Measurements from ENCODE around the gene CYGB.

Gene CYGB

DNA sequence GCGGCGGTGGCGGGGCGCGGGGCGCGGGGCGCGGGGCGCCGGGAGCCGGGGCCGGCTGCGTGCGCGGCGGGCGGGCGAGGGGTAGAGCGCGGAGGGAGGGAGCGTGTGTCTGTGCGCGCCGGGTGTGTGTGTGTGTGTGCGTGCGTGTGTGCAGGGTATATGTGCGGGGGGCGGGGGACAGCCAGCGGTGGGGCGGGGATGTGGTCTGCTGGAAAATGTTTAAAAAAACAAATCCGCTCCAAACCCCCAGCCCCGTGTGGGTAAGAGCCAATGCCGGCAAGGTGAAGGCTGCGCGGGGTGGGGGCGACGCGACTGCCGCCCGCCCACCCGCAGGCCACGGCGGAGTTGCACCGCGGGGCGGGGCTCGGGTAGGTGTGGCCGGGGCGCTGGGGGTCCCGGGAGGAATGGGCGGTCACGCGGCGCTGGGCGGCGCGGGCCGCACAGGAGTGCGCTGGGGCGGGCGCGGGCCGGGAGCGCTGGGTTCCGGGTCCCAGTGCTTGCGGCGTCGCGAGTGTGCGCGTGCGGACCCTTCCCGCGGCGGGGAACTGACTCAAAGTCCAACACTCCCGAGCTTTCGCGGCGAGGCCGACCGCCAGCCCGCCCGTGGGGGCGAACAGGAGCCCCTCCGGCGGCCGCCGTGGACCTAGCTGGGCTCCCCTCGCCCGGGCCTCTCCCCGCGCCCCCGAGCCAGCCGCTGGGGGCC, at the start of gene CYGB:
TSS of gene CYGB (minus strand) at position 132 of the 703 bp plus-strand sequence. CDS start 167 bp downstream, outside the sequence.
- no peak for DNase-seq (ENCODE audit: low read depth in 2 of 2)

DNA sequence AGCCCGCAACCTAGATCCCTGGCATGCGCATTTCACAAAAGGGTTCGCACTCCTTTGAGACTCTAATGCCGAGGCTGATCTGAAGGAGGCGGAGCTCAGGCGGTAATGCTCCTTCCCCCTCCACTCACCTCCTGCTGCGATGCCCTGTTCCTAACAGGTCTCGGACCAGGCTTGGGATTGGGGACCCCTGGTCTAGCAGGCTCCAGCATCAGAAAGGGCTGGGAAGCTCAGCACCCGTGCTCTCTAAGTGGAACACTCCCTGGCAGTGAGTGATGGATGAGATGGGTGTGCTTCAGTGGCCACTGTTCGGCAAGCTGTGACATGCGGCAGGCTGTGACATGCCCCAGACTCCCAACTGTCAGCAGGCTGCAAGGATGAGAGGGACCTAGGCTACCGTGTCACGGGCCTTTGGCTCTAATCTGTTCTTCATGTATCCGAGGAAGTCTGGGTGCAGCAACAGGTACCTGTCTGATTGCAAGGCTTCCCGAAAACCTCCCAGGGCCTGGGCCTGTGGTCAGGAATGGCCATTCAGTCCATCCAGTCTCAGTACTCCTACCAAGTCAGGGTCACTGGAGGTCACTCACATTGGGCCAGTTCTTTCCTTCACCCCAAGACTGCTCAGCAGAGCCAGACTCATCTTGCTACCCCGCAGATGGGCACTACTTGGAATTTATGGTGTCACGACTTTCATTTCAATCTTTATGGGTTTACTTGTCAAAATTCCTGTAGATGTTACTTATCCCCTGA, 49.4 kb upstream of the CYGB start:
- no peak for DNase-seq (ENCODE audit: low read depth in 2 of 2)

DNA sequence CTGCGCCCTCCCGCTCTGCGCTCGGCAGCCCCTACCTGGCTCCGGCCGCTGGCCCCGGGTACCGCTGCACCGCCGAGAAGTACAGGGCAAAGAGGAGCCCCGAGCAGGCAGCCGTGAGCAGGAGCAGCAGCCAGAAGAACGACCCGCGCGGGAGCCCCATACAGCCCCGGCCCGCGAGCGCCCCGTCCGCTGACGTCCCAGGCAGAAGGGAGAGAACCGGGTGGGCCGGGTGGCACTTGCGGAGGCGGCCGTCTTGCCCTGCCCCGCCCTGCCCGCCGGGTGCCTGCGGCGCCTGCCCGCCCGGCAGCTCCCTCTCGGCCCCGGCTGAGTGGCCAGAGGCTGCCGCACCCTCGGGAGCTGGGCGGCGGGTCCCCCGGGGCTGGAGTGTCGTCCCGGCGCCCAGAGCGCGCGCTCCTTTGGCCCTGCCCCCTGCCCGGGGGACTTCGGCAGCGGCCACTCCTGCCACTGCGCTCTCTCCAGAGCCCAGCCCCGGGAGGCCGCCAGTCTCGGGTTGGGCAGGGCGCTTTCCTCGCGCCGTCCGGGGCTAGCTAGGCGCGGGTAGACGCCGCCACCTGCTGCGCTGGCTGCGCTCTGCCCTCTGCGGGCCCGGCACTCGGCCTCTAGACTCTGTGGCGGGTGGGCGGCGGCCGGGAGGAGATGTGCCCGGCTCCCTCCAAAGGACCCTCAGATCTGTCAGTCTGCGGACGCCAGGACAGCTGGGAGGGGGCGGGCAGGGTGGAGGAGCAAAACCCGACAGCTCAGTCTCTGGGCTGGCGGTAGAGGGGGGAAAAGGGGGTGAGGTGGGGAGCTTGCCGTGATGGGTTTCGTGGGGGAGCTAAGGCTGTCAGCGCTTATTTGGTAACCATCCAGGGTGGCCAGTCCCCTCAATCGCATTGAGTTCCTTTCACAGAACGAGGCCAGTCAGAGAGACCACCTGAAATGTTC, 48.4 kb upstream of the CYGB start, which contains the start of gene ST6GALNAC2:
TSS of gene ST6GALNAC2 (minus strand) at position 212 of the 945 bp plus-strand sequence. CDS start at position 160, 52 bp downstream.
- DNase-seq (ENCODE audit: low read depth in 2 of 2), result no peak

DNA sequence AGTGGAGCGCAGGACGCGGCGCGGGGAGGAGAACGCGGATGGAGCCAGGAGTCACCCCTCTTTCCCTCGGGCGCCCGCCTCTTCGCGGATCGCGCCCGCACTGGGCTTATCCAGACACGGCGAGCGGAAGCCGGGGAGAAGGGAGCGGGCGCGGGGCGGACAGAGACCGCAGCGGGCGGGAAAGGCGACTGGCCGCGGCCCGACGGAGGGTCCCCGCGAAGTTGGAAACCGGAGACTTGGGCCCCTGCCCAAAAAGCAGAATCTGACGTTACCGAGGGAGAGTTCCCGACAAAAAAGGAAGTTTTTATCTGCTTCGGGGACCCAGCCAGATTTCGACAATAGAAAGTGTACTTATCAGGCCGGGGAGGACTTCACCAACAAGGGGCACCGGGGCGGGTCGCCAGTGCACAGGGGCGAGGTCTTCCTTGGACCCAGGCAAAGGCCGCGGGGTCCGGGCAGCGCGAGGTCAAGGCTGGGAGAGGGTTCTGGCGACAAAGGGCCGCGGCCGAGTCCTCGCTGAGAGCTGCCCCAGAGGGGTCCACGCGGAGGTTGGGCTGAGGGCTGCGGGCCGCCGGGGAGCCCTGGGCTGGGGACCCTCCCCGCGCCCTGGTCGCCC, 47.6 kb upstream of the CYGB start:
- no peak for DNase-seq (ENCODE audit: low read depth in 2 of 2)

DNA sequence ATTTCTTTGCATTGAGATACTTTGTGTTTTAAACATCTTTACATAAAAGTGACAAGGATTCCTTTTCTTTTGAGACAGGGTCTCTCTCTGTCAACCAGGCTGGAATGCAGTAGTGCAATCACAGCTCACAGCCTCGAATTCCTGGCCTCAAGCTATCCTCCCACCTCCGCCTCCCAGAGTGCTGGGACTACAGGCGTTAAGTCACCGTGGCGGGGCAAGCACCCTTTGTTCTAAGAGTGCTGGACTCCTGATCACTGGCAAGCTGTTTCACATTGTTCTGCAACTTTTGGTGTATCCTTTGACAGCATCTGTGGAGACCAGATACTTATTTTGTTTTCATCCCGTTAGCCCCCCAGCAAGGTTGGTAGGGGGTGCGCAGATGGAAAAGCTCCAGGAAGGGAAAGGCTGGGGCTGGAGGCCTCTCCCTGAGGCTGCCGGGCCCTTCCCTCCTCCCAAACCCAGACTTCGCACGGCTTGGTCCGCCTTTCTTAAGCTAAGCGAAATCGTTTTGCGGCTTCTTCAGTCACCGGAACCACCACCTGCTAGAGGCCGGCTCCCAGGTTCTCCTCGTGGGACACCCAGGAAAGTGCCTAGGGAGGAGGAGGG, 47.0 kb upstream of the CYGB start:
- no peak for DNase-seq (ENCODE audit: low read depth in 2 of 2)

DNA sequence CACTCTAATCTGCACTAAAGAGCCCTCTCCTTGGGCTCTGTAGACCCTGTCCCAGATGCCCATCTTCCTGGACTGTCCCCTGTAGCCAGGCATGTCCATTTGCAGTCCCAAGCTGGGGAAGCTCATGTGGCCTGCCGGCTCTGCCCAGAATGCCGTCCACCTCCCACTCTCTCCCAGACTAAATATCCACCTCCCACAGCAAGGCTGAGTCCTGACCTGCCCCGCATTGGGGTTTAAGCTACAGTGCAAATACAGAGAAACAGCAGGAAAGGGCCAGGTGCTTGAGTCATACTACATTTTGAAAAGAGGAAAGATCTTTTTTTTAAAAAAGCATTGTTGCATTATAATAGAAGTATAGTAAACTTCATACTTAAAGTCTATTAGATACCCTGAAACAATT, 45.2 kb upstream of the CYGB start:
- no peak for DNase-seq (ENCODE audit: low read depth in 2 of 2)

DNA sequence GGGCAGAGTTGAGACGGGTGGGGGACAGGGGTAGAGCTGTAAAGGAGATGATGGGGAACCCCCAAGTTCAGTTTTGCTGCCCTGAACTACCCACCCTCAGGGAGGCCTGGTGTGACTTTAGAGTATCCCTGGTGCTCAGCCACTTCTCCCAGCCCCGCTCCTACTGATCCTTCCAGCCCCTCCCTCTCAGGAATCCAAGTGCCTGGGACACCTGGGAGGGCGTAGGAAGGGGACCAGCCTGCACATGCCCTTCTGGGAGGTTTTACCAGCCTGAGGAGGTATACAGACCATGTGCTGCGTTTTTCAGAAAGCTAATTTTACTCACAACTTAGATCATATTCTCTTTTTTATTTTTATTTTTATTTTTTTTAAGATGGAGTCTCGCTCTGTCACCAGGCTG, 44.0 kb upstream of the CYGB start:
- no peak for DNase-seq (ENCODE audit: low read depth in 2 of 2)

DNA sequence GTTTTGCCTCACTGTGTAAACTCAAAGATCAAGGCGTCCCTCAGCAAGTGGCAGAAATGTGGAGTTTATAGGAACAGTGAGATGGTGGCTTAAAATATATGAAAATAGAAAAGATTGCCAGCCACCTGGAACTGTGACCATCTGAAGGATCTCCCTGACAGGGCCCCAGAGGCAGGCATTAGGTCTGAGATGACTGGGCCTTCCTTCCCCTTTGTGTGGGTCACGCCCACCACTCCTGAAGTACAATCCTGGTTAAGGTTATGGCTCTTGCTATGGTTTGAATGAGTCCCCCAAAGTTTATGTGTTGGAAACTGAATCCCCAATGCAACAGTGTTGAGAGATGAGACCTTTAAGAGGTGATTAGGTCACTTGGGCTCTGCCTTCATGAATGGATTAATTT, 41.8 kb upstream of the CYGB start:
- no peak for DNase-seq (ENCODE audit: low read depth in 2 of 2)

DNA sequence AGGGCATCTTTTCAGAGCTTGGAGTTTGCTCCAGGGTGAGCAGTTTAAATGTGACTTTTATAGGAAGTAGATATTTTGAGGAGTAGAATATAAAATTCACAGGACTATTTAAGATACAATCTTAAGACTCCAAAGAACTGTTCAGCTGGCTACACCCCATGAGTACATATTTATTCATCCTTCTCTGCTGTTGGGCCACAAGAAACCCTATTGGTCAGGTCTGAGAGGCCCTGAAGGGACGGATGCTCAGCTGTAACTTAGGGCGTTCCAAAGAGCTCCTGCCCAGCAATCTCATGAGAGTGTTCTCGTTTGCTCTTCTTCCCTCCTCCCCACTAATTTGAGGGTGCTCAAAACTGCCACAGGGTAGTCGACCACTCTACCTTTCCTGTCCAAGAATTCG, 40.9 kb upstream of the CYGB start:
- no peak for DNase-seq (ENCODE audit: low read depth in 2 of 2)

DNA sequence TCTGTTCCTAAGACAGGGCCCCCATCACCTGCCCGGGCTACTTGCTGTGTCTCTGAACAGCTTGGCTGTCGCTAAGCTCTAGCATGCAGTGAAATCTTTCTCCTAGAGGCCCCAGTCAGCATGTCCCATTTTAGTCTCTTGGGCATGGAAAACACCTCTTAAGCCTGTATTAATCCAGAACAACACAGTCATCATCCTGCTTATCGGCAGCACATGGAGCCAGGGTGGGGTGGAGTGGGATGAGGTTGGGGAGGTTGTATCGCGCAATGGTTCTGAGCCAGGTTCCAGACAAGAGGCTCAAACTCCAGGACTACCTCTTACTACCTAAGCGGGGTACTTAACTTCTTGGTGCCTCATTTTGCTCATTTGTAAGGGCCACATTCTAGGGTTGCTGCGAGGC, 40.4 kb upstream of the CYGB start:
- no peak for DNase-seq (ENCODE audit: low read depth in 2 of 2)

DNA sequence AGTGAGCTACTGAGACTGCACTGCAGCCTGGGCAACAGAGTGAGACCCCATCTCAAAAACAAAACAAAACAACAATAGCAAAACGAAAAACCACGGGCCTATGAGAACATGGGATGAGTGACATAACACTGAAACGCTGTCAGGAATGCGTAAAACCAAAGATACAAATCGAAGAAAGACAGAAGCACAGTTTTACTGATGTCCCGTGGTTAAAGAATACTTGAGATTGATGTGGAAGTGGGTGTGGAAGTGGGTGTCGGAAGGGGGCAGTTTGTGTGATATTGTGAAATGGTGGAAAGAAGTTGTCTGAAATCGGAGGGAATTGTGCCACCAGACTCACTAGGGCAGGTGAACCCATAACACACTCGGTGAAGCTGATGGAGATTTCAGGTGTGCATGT, 38.7 kb upstream of the CYGB start:
- DNase-seq (ENCODE audit: low read depth in 2 of 2), result no peak

DNA sequence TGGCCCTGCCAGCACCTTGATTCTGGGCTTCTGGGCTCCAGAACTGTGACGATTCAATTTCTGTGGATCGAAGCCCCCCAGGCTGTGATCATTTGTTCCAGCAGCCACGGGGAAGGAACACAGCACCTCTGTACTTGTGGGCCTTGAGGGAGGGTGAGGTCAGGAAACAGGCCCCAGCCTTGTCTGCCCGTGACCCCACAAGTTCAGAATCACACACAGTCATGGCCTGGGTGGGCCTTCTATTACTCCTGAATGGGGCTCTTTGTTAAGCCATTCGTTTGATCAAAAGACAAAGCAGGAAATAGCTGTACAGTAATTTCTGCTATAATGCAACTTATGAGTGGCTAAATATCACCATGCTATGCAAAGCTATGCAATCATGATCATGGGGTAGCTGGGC, 38.1 kb upstream of the CYGB start:
- DNase-seq (ENCODE audit: low read depth in 2 of 2), result no peak

DNA sequence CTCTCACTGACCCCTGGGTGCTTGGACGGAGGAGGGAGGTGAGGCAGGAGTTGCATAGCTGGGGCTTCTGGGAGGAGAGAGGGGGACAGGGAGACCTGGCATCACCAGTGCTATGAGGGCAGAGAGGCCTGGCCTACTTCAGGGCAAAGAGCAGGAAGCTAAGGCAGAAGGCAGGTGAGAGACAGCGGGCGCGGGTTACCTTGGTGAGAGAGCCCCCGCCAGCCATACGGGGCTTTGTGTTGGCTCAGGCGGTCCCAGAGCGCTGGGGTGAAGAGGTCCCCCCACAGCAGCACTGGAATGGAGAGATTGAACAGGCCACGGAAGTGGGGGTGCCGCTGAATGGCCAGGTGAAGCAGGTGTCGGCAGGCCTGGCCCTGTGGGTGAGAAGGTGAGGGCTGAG, 36.7 kb upstream of the CYGB start:
- no peak for DNase-seq (ENCODE audit: low read depth in 2 of 2)

DNA sequence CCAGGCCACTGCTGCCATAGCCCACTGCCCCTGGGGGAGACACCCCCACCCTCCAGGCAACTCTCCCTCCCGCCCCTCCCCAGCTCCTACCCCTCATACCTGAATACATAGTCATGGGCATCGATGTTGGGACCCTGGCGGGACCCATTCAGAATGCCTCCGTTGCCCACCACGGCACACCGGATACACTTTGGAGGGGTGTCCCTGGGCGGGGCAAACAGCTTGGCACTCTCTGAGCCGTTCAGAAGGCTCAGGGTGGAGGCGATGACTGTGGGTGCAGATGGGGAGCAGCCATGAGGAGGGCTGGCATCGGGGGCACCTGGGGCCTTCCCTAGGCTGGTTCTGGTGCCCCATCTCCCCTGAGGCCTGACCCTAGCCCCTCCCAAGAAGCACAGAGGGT, 35.6 kb upstream of the CYGB start:
- DNase-seq (ENCODE audit: low read depth in 2 of 2), result no peak

DNA sequence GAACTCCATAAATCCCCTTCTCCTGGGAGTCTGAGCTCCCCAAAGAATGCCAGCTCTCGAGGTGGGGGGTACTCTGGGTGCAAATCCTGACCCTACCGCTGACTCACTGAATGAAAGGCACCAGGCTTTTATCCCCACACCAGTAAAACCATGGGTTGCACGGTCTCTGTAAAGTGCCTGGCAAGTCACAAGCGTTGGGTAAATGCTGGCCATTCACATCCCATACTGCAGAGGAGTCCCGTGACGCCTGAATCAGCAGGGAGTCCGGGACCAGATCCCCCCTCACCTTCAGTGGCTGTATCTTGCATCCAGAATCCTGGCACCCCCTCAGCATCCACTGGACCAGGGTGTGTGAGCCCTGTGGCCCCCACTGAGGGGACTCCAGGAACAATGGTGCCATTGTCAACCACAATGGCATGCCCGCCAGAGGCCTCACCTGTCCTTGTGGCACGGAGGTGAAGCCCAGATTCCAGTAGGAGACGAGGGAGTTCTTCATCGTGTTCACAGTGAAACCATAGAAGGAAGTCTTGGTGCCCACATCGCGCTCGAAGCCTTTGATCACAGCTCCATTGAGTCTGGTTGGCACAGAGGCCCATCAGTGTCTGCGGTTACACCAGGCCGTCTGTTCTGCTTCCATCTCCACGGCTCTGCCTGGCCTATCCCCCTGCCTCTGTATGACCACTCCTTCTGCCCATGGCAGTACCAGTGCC, 34.8 kb upstream of the CYGB start:
- no peak for DNase-seq (ENCODE audit: low read depth in 2 of 2)

DNA sequence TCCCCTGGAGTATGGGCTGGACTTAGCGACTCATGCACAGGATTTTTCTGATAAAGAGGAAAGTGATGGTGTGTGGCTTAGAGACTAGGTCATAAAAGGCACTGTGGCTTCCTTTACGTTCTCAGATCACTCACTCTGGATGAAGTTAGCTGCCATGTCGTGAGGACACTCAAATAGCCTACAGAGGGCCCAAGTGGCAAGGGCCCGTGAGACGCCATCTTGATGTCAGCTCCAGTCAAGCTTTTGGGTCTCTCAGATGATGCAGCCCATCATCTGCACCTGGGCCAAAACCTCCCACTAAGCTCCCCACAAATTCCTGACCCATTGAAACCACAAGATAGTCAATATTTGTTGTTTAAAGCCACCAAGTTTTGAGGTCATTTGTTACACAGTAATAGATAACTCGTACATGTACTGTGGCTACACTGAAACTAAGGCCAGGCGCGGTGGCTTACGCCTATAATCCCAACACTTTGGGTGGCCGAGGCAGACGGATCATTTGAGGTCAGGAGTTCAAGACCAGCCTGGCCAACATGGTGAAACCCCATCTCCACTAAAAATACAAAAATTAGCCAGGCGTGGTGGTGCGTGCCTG, 33.5 kb upstream of the CYGB start:
- no peak for DNase-seq (ENCODE audit: low read depth in 2 of 2)

DNA sequence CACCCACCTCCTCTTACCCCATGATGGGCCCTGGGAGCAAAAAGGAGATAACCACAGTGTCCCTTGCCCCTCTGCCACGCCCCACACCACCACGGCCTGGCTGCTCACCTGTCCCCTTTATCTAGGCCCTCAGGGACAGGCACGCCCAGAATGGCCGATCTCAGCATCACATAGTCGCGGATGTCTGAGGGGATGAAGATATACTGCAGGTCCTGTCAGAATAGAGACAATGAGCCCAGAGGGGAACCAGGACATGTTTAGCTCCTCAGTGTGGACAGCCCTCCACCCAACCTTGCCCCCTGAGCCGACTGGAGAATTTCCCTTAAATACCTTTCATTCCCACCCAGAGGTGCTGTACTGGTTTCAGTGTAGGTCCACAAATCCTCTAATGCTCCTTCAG, 32.9 kb upstream of the CYGB start:
- DNase-seq (ENCODE audit: low read depth in 2 of 2), result no peak

DNA sequence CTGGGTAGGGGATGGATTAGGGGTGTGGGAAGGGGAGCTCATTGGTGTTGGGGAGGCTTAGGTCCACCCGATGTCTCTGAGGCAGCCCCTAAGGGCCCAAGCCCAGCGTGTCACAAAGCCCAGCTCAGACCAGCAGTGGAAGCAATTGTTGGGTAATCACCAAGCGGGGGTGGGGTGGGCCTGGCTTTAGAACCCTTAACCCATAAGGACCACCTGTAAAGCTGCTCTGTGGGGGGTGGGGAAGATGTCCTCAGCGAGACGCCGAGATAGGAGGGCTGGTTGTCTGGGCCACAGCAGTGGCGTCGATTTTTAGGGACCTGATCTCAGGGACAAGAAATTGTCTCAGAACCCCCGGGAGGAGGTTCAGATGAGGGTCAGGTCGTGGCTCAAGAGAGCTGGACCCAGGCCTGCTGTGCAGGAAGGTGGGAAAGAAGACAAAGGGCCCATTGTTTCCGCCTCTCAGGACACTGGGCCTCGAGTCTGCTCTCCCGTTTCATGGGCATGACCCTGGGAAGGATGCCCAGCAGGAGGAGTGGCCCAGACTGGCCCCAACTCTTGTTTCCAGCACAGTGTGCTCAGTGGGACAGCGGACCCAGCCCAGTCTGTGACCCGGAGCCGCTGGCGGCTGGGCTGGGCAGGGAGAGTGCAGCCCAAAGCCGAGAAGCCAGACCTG, 32.2 kb upstream of the CYGB start:
- DNase-seq (ENCODE audit: low read depth in 2 of 2), result no peak

DNA sequence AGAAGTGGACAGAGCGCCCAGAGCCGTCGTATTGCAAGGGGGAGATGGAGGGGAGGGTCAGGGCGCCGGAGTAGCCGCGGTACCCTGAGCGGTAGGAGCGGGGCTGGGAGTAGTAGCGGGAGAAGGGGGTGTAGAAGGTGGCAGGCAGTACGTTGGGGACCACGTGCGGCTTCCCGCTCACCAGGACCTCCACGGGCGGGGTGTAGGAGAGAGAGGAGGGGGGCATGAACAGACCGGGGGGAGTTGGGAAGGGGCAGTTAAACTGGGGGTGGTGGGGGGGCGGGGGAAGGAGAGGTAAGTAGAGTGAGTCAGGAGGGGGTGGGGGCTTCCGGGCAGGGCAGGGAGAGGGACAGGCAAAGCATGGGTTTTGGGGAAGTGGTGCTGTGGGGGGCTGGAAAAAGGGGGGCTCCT, 31.3 kb upstream of the CYGB start:
- DNase-seq (ENCODE audit: low read depth in 2 of 2), result no peak

Data from stimulated activated CD4-positive, alpha-beta T cell treated with anti-CD3 and anti-CD28 coated beads, Interleukin-12 subunit alpha, Interleukin-12 subunit beta, amount 100 ng/mL, for 24 hours (primary cell).